ENCODE results near the gene GSE1.

DNA sequence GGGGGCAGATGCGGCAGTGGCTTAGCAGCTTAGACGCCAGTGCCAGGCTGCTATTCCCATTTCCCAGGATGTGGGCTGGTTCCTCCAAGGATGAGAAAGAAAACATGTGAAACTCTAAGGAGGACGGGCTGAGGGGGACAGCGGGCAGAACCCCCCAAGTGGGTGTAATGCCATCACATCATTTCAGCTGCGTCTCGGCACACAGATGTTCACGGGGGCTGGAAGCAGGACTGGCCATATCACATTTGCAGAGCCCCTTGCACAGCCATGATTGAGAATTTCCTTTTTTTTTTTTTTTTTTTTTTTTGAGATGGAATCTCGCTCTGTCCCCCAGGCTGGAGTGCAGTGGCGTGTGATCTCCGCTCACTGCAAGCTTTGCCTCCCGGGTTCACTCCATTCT is 90.9 kb downstream of the GSE1 start:
- TF ChIP-seq, protein P1, sequence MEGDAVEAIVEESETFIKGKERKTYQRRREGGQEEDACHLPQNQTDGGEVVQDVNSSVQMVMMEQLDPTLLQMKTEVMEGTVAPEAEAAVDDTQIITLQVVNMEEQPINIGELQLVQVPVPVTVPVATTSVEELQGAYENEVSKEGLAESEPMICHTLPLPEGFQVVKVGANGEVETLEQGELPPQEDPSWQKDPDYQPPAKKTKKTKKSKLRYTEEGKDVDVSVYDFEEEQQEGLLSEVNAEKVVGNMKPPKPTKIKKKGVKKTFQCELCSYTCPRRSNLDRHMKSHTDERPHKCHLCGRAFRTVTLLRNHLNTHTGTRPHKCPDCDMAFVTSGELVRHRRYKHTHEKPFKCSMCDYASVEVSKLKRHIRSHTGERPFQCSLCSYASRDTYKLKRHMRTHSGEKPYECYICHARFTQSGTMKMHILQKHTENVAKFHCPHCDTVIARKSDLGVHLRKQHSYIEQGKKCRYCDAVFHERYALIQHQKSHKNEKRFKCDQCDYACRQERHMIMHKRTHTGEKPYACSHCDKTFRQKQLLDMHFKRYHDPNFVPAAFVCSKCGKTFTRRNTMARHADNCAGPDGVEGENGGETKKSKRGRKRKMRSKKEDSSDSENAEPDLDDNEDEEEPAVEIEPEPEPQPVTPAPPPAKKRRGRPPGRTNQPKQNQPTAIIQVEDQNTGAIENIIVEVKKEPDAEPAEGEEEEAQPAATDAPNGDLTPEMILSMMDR (IDR thresholded peaks at IDR 0.05), result no peak
- TF ChIP-seq POLR2A (IDR thresholded peaks at IDR 0.05) (no peak), POLR2AphosphoS5 (IDR thresholded peaks at IDR 0.05; ENCODE audit: insufficient read depth in 1 of 2, low read depth in 1 of 2) (no peak)
